Activated CD4-positive, alpha-beta memory T cell treated with anti-CD3 and anti-CD28 coated beads for 36 hours (primary cell): ENCODE measurements around the gene TSNAX. TPM values are rescaled to one million over a fixed set of nuclear protein-coding genes. Genes with fewer than 3 reads are reported as not detected.
A peak's percentile ranks its signal among the peaks of the same experiment; 100 is the strongest.
"Not testable (repeated sequence)": the region's sequence is repeated elsewhere in the genome, so short reads cannot be mapped to it uniquely, and the experiment has no call there.

Source experiments
- CTCF ChIA-PET: fragments of 350-600 bp; sonication (Branson Sonifier 250); formaldehyde crosslinking; loops from one replicate; lab custom pipeline; 2021; ENCODE audit warnings: antibody characterized with exemption, inconsistent platforms; lab: Charles Lee
- POLR2A ChIA-PET: fragments of 350-600 bp; sonication (Branson Sonifier 250); formaldehyde crosslinking; loops from one replicate; lab custom pipeline; 2021; ENCODE audit warnings: antibody characterized with exemption; lab: Charles Lee
- DNase-seq: peaks from one replicate; pipeline ENCODE4 v3.0.0-alpha.2; 2020
- H3K27ac Mint-ChIP-seq: one replicate; pipeline ENCODE4 v1.8.0; 2021; ENCODE audit warnings: mixed read lengths
- H3K27me3 Mint-ChIP-seq: one replicate; pipeline ENCODE4 v1.8.0; 2021; ENCODE audit warnings: mixed read lengths
- H3K36me3 Mint-ChIP-seq: one replicate; pipeline ENCODE4 v1.8.0; 2021; ENCODE audit warnings: mixed read lengths
- H3K4me1 Mint-ChIP-seq: one replicate; pipeline ENCODE4 v1.8.0; 2021; ENCODE audit warnings: low read depth, mixed read lengths
- H3K4me3 Mint-ChIP-seq: one replicate; pipeline ENCODE4 v1.8.0; 2021; ENCODE audit warnings: mild to moderate bottlenecking, mixed read lengths
- H3K9me3 Mint-ChIP-seq: one replicate; pipeline ENCODE4 v1.8.0; 2021; ENCODE audit warnings: mixed read lengths
- intact Hi-C: fragments of 100-400 bp; cut with micrococcal nuclease; formaldehyde crosslinking; loops from one replicate; pipeline ENCODE4 v1.15.1; 2023
- total RNA-seq, 2 experiments: library from RNA; stranded (reverse); gene quantifications; one replicate each; pipeline ENCODE4 v1.2.3, GENCODE V29; 2021

Gene TSNAX
- total RNA-seq, 2 experiments from 2014 or later, result 36.4 to 36.5 TPM

- DNase-seq, result no peak
- Mint-ChIP-seq H3K27me3 (no peaks in the 10 kb centered on the region), H3K36me3 (no peaks in the 10 kb centered on the region)
Measured at GRCh38 chr1:231575472-231575871, 47.0 kb downstream of the TSNAX start.

GRCh38 chr1:231576804-231577718 lies 48.6 kb downstream of the TSNAX start:
- ChIA-PET CTCF (interaction anchor here (1.2 kb wide), 1 partner anchor 220 kb away, joined by 5 read pairs; no protein-coding TSS in a partner anchor), POLR2A (no interaction called here)
- no peaks in the 10 kb centered on the region for H3K36me3 Mint-ChIP-seq
- H3K4me1 Mint-ChIP-seq, result no peaks in the 10 kb centered on the region
- no peaks in the 10 kb centered on the region for H3K9me3 Mint-ChIP-seq
- DNase-seq, result no peak
- H3K4me3 Mint-ChIP-seq, result no peak overlapping the region
- no peak overlapping the region for H3K27ac Mint-ChIP-seq
- intact Hi-C loops, result no loop called here
- H3K27me3 Mint-ChIP-seq, result no peaks in the 10 kb centered on the region

More at GRCh38 chr1:231575472-231575871, 47.0 kb downstream of the TSNAX start:
- Mint-ChIP-seq H3K4me1 (no peaks in the 10 kb centered on the region), H3K9me3 (no peaks in the 10 kb centered on the region), H3K27ac (no peak overlapping the region), H3K4me3 (no peak overlapping the region)
- intact Hi-C loops, result no loop called here
- POLR2A ChIA-PET, result no interaction called here
- CTCF ChIA-PET, result interaction anchor here (1.1 kb wide), 3 partner anchors 30 to 238 kb away, joined by 3 to 5 read pairs (median 4); partner anchors contain the start of gene EXOC8

DNA sequence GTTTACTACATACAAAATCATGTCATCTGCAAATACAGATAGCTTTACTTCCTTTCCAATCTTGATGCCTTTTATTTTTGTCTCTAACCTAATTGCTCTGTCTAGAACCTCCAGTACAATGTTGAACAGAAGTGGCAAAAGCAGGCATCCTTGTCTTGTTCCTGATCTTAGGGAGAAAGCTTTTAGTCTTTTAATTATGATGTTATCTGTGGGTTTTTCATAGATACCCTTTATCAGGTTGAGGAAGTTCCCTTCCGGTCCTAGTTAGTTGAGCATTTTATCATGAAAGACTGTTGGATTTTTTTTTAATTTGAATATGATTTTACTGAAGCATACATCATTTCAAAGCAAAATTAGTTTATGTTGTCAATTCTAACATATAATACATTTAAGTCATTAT lies 52.4 kb downstream of the TSNAX start:
- ChIA-PET CTCF (no interaction called here), POLR2A (interaction anchor here (0.6 kb wide), 1 partner anchor 9 kb away, joined by 3 read pairs; no protein-coding TSS in a partner anchor)
- Mint-ChIP-seq H3K36me3 (no peaks in the 10 kb centered on the region), H3K27me3 (no peaks in the 10 kb centered on the region), H3K9me3 (no peaks in the 10 kb centered on the region), H3K4me1 (no peaks in the 10 kb centered on the region), H3K27ac (no peak overlapping the region), H3K4me3 (no peak overlapping the region)
- DNase-seq, result no peak
- intact Hi-C loops, result no loop called here

- Mint-ChIP-seq H3K27me3 (no peaks in the 10 kb centered on the region), H3K27ac (no peak overlapping the region), H3K4me1 (no peaks in the 10 kb centered on the region), H3K36me3 (no peaks in the 10 kb centered on the region), H3K4me3 (no peak overlapping the region), H3K9me3 (no peaks in the 10 kb centered on the region)
- CTCF ChIA-PET, result no interaction called here
- intact Hi-C loops, result no loop called here
- no peak for DNase-seq
- POLR2A ChIA-PET, result no interaction called here
Measured at GRCh38 chr1:231581859-231582258, 53.4 kb downstream of the TSNAX start.

DNA sequence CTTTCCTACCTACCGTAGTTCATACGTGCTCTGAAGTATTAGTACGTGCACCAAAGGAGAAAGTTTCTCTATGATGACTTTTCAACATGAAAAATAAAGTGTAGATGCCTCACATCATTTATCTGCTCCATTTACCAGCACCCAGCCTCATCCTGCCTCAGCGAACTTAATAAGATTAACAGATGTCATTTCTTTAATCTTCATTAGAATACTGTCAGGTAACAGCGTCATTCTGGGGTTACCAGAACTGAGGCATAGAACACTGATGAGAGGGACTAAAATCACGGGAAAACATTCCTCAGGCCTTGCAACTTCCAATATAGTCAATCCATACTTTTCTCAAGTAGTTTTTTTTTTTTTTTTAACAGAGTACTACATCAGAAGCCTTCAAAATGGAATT lies 54.9 kb downstream of the TSNAX start:
- Mint-ChIP-seq H3K36me3 (no peaks in the 10 kb centered on the region), H3K4me3 (no peak overlapping the region), H3K27ac (no peak overlapping the region), H3K4me1 (no peaks in the 10 kb centered on the region), H3K9me3 (no peaks in the 10 kb centered on the region), H3K27me3 (no peaks in the 10 kb centered on the region)
- ChIA-PET POLR2A (no interaction called here), CTCF (no interaction called here)
- no peak for DNase-seq
- intact Hi-C loops, result no loop called here

GRCh38 chr1:231584117-231584516 lies 55.6 kb downstream of the TSNAX start:
- Mint-ChIP-seq H3K9me3 (no peaks in the 10 kb centered on the region), H3K4me3 (no peak overlapping the region), H3K27ac (no peak overlapping the region), H3K4me1 (no peaks in the 10 kb centered on the region), H3K36me3 (no peaks in the 10 kb centered on the region), H3K27me3 (no peaks in the 10 kb centered on the region)
- POLR2A ChIA-PET, result no interaction called here
- CTCF ChIA-PET, result interaction anchor here (0.6 to 1.2 kb wide), 6 partner anchors 11 to 227 kb away, joined by 3 to 4 read pairs (median 3); no protein-coding TSS in a partner anchor
- DNase-seq, result no peak
- intact Hi-C loops, result no loop called here

- no peak overlapping the region for H3K27ac Mint-ChIP-seq
- no peaks in the 10 kb centered on the region for H3K36me3 Mint-ChIP-seq
- CTCF ChIA-PET, result interaction anchor here (0.6 to 1.2 kb wide), 5 partner anchors 10 to 228 kb away, joined by 3 to 4 read pairs (median 3); no protein-coding TSS in a partner anchor
- H3K27me3 Mint-ChIP-seq, result no peaks in the 10 kb centered on the region
- DNase-seq, result no peak
- H3K4me1 Mint-ChIP-seq, result no peaks in the 10 kb centered on the region
- intact Hi-C loops, result no loop called here
- no peak overlapping the region for H3K4me3 Mint-ChIP-seq
- POLR2A ChIA-PET, result no interaction called here
- H3K9me3 Mint-ChIP-seq, result no peaks in the 10 kb centered on the region
Measured at GRCh38 chr1:231584921-231585320, 56.5 kb downstream of the TSNAX start.

DNA sequence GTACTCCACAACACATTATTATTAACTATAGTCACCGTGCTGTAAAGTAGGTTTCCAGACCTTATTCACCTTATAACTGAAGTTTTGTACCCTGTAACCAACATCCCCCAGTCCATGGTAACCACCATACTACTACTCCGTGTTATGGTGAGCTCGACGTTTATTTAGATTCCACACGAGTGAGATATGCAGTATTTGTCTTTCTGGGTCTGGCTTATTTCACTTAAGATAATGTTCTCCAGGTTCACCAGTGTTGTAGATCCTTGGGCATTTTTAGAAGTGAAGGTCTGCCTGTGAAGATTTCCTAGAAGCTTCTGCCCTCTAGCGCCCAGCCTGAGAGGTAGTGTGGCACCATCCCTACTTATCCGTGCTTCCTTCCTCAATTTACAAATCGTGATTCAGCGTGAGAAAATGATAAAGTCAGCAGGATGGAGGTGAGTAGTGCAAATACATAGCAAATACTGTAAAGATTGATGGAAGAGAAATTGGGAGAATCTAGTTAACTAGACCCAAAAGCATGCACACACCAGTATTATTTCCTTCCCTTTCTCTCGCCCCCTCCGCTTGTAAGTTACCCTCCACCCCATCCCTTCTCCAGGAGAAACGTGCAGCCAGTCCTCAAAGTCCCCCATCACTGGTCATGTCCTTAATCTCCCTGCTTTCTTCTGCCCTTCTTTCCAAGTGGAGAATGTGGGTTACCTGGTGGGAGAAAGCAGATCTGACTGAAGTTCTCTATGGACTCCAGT lies 62.2 kb downstream of the TSNAX start:
- no peaks in the 10 kb centered on the region for H3K9me3 Mint-ChIP-seq
- peaks cover 4% of the 10 kb centered on the region for H3K4me1 Mint-ChIP-seq
- DNase-seq, result peak; percentile 63
- intact Hi-C loops, result loop anchor here (1.0 kb wide), 1 partner anchor 232 kb away; no protein-coding TSS in a partner anchor
- no peaks in the 10 kb centered on the region for H3K36me3 Mint-ChIP-seq
- CTCF ChIA-PET, result interaction anchor here (0.6 to 2.1 kb wide), 16 partner anchors 8 to 276 kb away, joined by 3 to 9 read pairs (median 3); partner anchors contain the start of genes EXOC8 and SPRTN
- POLR2A ChIA-PET, result no interaction called here
- no peak overlapping the region for H3K4me3 Mint-ChIP-seq
- no peaks in the 10 kb centered on the region for H3K27me3 Mint-ChIP-seq
- H3K27ac Mint-ChIP-seq, result no peak overlapping the region

GRCh38 chr1:231591466-231591865 lies 63.0 kb downstream of the TSNAX start:
- Mint-ChIP-seq H3K4me1 (peaks cover 11% of the 10 kb centered on the region), H3K27ac (no peak overlapping the region), H3K9me3 (no peaks in the 10 kb centered on the region), H3K27me3 (no peaks in the 10 kb centered on the region), H3K4me3 (no peak overlapping the region), H3K36me3 (no peaks in the 10 kb centered on the region)
- DNase-seq, result no peak
- POLR2A ChIA-PET, result no interaction called here
- intact Hi-C loops, result no loop called here
- CTCF ChIA-PET, result interaction anchor here (1.2 to 2.1 kb wide), 4 partner anchors 219 to 274 kb away, joined by 3 to 9 read pairs (median 6); no protein-coding TSS in a partner anchor

DNA sequence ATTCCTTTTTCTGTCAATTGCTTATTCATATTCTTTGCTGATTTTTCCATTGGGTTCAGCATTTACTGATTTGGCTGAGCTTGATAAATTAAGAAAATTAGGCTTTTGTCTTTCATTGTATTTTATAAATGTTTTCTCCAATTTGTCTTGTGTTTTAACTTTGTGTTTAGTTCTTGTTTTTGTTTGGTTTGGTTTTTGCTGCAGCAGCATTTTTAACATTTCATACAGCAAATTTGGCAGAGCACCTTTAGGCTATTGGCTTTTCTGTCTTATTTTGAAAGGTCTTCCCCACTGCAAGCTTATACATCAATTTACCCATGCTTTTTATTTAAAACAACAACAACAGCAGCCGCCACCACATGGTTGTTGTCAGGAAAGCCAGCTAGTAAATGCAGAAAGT lies 64.3 kb downstream of the TSNAX start:
- H3K9me3 Mint-ChIP-seq, result no peaks in the 10 kb centered on the region
- H3K4me3 Mint-ChIP-seq, result no peak overlapping the region
- peaks cover 11% of the 10 kb centered on the region for H3K4me1 Mint-ChIP-seq
- H3K27me3 Mint-ChIP-seq, result no peaks in the 10 kb centered on the region
- H3K27ac Mint-ChIP-seq, result no peak overlapping the region
- ChIA-PET POLR2A (no interaction called here), CTCF (interaction anchor here (0.9 kb wide), 1 partner anchor 238 kb away, joined by 5 read pairs; no protein-coding TSS in a partner anchor)
- no peak for DNase-seq
- intact Hi-C loops, result no loop called here
- H3K36me3 Mint-ChIP-seq, result no peaks in the 10 kb centered on the region

- intact Hi-C loops, H3K4me3 Mint-ChIP-seq, DNase-seq, H3K36me3 Mint-ChIP-seq, H3K27me3 Mint-ChIP-seq, H3K9me3 Mint-ChIP-seq, POLR2A ChIA-PET, H3K27ac Mint-ChIP-seq: not testable (repeated sequence)
- CTCF ChIA-PET, result interaction anchor here (0.9 kb wide), 1 partner anchor 238 kb away, joined by 5 read pairs; no protein-coding TSS in a partner anchor
- peaks cover 11% of the 10 kb centered on the region for H3K4me1 Mint-ChIP-seq
Measured at GRCh38 chr1:231593264-231593663, 64.8 kb downstream of the TSNAX start.

DNA sequence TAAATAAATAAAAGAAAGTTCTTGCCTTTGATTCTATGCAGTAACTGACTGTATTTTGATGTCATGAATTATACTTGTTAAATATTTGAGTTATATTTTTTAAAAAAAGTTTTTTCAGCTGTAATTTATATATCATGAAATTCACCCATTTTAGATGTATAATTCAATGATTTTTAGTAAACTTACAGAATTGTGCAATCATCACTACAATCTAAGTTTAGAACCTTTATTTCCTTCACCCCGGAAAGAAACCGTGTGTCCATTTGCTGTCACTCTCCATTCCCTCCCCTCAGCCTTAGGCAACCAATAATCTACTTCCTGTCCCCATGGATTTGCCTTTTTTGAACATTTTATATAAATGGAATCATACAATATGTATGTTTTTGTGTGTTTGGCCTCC lies 65.7 kb downstream of the TSNAX start:
- Mint-ChIP-seq H3K36me3 (no peaks in the 10 kb centered on the region), H3K4me3 (no peak overlapping the region), H3K9me3 (no peaks in the 10 kb centered on the region), H3K4me1 (peaks cover 11% of the 10 kb centered on the region), H3K27me3 (no peaks in the 10 kb centered on the region), H3K27ac (no peak overlapping the region)
- DNase-seq, result no peak
- intact Hi-C loops, result no loop called here
- ChIA-PET POLR2A (no interaction called here), CTCF (interaction anchor here (0.8 kb wide), 1 partner anchor 261 kb away, joined by 3 read pairs; no protein-coding TSS in a partner anchor)
